SK-N-SH (cell line): ENCODE data around the gene CTU1. TPM values are rescaled to one million over a fixed set of nuclear protein-coding genes. Genes with fewer than 3 reads are reported as not detected.

Experiments
- CTCF ChIA-PET: fragments of 300-600, 350-600 bp; formaldehyde crosslinking; extraction: SDS; loops from one replicate; lab custom pipeline; 2021; lab: Yijun Ruan, JAX
- POLR2A ChIA-PET: fragments of 350-600 bp; sonication (Branson Sonifier 250); formaldehyde crosslinking; extraction: SDS; loops from one replicate; lab custom pipeline; 2020; ENCODE audit warnings: antibody characterized with exemption, inconsistent platforms; lab: Yijun Ruan, JAX
- DNase-seq: peaks from one replicate; pipeline ENCODE4 v3.0.0; 2012
- H2AFZ ChIP-seq: fragments of 200-600 bp; sonication (generic); 2 replicates; pipeline ENCODE4 v1.8.1; 2016; ENCODE audit warnings: antibody characterized with exemption, mild to moderate bottlenecking, low read depth
- H3F3A ChIP-seq: fragments of 200-600 bp; sonication (generic); replicated peaks from 2 replicates; pipeline ENCODE3; 2016; ENCODE audit warnings: antibody characterized with exemption, mild to moderate bottlenecking; ENCODE audit not compliant: insufficient read depth
- H3K27ac ChIP-seq, 2 experiments: fragments of 200-500 bp in 1 of 2; fragments of 200-600 bp in 1 of 2; sonication (Bioruptor generic) in 1 of 2; sonication (generic), shearing (Covaris generic) in 1 of 2; 2 replicates each; pipeline versions ENCODE4 v1.5.1 to v1.6.1; 2014 to 2016; ENCODE audit warnings: low read depth in 2 of 2, inconsistent platforms in 1 of 2, low read length in 1 of 2, mild to moderate bottlenecking in 1 of 2, mixed read lengths in 1 of 2
- H3K27me3 ChIP-seq: fragments of 200-600 bp; sonication (generic), shearing (Covaris generic); 2 replicates; pipeline ENCODE4 v1.6.1; 2016; ENCODE audit warnings: mixed run types; ENCODE audit not compliant: insufficient read depth
- H3K36me3 ChIP-seq, 2 experiments: fragments of 200-500 bp in 1 of 2; fragments of 200-600 bp in 1 of 2; sonication (Bioruptor generic) in 1 of 2; sonication (generic) in 1 of 2; replicated peaks in 1 of 2; 2 replicates each; pipeline versions ENCODE3 to v1.5.1; 2014 to 2016; ENCODE audit warnings: low read length in 1 of 2, mild to moderate bottlenecking in 1 of 2; ENCODE audit not compliant: insufficient read depth in 2 of 2, control insufficient read depth in 1 of 2
- H3K4me1 ChIP-seq, 2 experiments: fragments of 200-500 bp in 1 of 2; fragments of 200-600 bp in 1 of 2; sonication (Bioruptor generic) in 1 of 2; sonication (generic), shearing (Covaris generic) in 1 of 2; 2 replicates each; pipeline versions ENCODE4 v1.5.1 to v1.6.1; 2014 to 2016; ENCODE audit warnings: low read depth in 1 of 2, low read length in 1 of 2, mixed run types in 1 of 2; ENCODE audit not compliant: insufficient read depth in 2 of 2, control insufficient read depth in 1 of 2
- H3K4me2 ChIP-seq: fragments of 200-600 bp; sonication (generic), shearing (Covaris generic); 2 replicates; pipeline ENCODE4 v1.6.1; 2017; ENCODE audit warnings: mixed run types
- H3K4me3 ChIP-seq, 2 experiments: fragments of 200-500 bp in 1 of 2; fragments of 200-600 bp in 1 of 2; sonication (Bioruptor generic) in 1 of 2; sonication (generic), shearing (Covaris generic) in 1 of 2; 2 replicates each; pipeline versions ENCODE4 v1.5.1 to v1.8.1; 2014 to 2016; ENCODE audit warnings: low read depth in 2 of 2, inconsistent platforms in 1 of 2, low read length in 1 of 2, mild to moderate bottlenecking in 1 of 2, mixed read lengths in 1 of 2, moderate library complexity in 1 of 2
- H3K79me2 ChIP-seq: fragments of 200-600 bp; sonication (generic); 2 replicates; pipeline ENCODE4 v1.8.1; 2017; ENCODE audit warnings: mild to moderate bottlenecking; ENCODE audit not compliant: insufficient read depth
- H3K9ac ChIP-seq: fragments of 200-600 bp; sonication (generic); 2 replicates; pipeline ENCODE4 v1.6.1; 2017; ENCODE audit warnings: mixed run types
- H3K9me2 ChIP-seq: fragments of 200-600 bp; sonication (generic); 2 replicates; pipeline ENCODE4 v1.6.1; 2017; ENCODE audit warnings: mixed run types
- H3K9me3 ChIP-seq: fragments of 200-600 bp; sonication (generic); 2 replicates; pipeline ENCODE4 v1.6.1; 2017; ENCODE audit warnings: mixed run types, mild to moderate bottlenecking, moderate library complexity
- H4K20me1 ChIP-seq: fragments of 200-600 bp; sonication (generic); 2 replicates; pipeline ENCODE4 v1.6.1; 2017; ENCODE audit warnings: mild to moderate bottlenecking, mixed run types; ENCODE audit not compliant: insufficient read depth
- ELF1 ChIP-seq: IDR thresholded peaks from 2 replicates; pipeline ENCODE4 v1.4.0; 2012
- EZH2phosphoT487 ChIP-seq: fragments of 200-600 bp; sonication (generic); IDR thresholded peaks from 2 replicates; pipeline ENCODE4 v1.6.1; 2017; ENCODE audit warnings: low read depth, mixed run types, mild to moderate bottlenecking, antibody characterized with exemption, moderate library complexity, borderline replicate concordance
- FOSL2 ChIP-seq: IDR thresholded peaks from 2 replicates; pipeline ENCODE4 v1.4.0; 2012; ENCODE audit warnings: low read depth, mild to moderate bottlenecking, moderate library complexity, borderline replicate concordance
- FOXJ3 ChIP-seq: sonication (generic); formaldehyde crosslinking; IDR thresholded peaks from 2 replicates; pipeline ENCODE4 v1.5.1; 2020; ENCODE audit warnings: mild to moderate bottlenecking, missing genetic modification reagents
- FOXM1 ChIP-seq: IDR thresholded peaks from 2 replicates; pipeline ENCODE4 v1.4.0; 2012; ENCODE audit warnings: low read depth, mild to moderate bottlenecking
- GABPA ChIP-seq: IDR thresholded peaks from 2 replicates; pipeline ENCODE4 v1.4.0; 2012; ENCODE audit warnings: low read depth, mild to moderate bottlenecking
- IRF3 ChIP-seq: fragments of 150-350 bp; IDR thresholded peaks from 2 replicates; pipeline ENCODE4 v1.6.1; 2016; ENCODE audit warnings: mild to moderate bottlenecking, low read depth, low read length
- MXI1 ChIP-seq: IDR thresholded peaks from 2 replicates; pipeline ENCODE4 v1.6.1; 2012; ENCODE audit warnings: mild to moderate bottlenecking, low read depth, low read length, improper control_type of control experiment
- PBX3 ChIP-seq: IDR thresholded peaks from 2 replicates; pipeline ENCODE4; 2012
- RAD21 ChIP-seq: IDR thresholded peaks from 2 replicates; pipeline ENCODE4 v1.6.1; 2012; ENCODE audit warnings: mild to moderate bottlenecking, low read length
- RXRA ChIP-seq: IDR thresholded peaks from 2 replicates; pipeline ENCODE4 v1.4.0; 2012; ENCODE audit warnings: low read depth, mild to moderate bottlenecking, borderline replicate concordance
- SIN3A ChIP-seq: IDR thresholded peaks from 2 replicates; pipeline ENCODE4 v1.6.1; 2012; ENCODE audit warnings: low read depth, mild to moderate bottlenecking, low read length, moderate library complexity, borderline replicate concordance
- SMC3 ChIP-seq: IDR thresholded peaks from 2 replicates; pipeline ENCODE4 v1.6.1; 2012; ENCODE audit warnings: low read depth, low read length, improper control_type of control experiment
- TAF1 ChIP-seq: IDR thresholded peaks from 2 replicates; pipeline ENCODE4 v1.6.1; 2012; ENCODE audit warnings: low read depth, mild to moderate bottlenecking, low read length, moderate library complexity, borderline replicate concordance
- TEAD4 ChIP-seq: IDR thresholded peaks from 2 replicates; pipeline ENCODE4 v1.4.0; 2012; ENCODE audit warnings: mild to moderate bottlenecking, borderline replicate concordance; ENCODE audit not compliant: insufficient read depth
- YY1 ChIP-seq: IDR thresholded peaks from 2 replicates; pipeline ENCODE4 v1.4.0; 2012; ENCODE audit warnings: low read depth, mild to moderate bottlenecking
- WGBS: methylation state at CpG from one replicate; pipeline ENCODE4 v1.1.6; 2017; ENCODE audit warnings: low lambda C conversion rate; 5-methylcytosine and 5-hydroxymethylcytosine counted together
- polyA plus RNA-seq, 3 experiments: library from polyadenylated mRNA; depleted of rRNA; stranded (reverse); fragments of >200 nt; gene quantifications; 2 replicates each; pipeline ENCODE4 v1.2.3, GENCODE V29; 2012
- TF ChIP-seq, protein P1 (sequence below): IDR thresholded peaks from 2 replicates; pipeline ENCODE4 v1.4.0; 2012; ENCODE audit warnings: low read depth, borderline replicate concordance
- TF ChIP-seq, protein P2 (sequence below): fragments of 150-350 bp; IDR thresholded peaks from 2 replicates; pipeline ENCODE4 v1.6.1; 2017; ENCODE audit warnings: antibody characterized with exemption, low read length, low read depth, borderline replicate concordance
- TF ChIP-seq, protein P3 (sequence below): IDR thresholded peaks from 2 replicates; pipeline ENCODE4 v1.6.1; 2012; ENCODE audit warnings: mild to moderate bottlenecking, low read depth, low read length, moderate library complexity

Gene CTU1
- polyA plus RNA-seq, 1 of the 3 experiments (the other 2 are of a cell fraction), result 8.8 TPM

GRCh38 chr19:51093510-51094345, 14.5 kb downstream of the CTU1 start:
- no peaks in the 10 kb centered on the region for H3K9me2 ChIP-seq
- no peak for DNase-seq
- H4K20me1 ChIP-seq, result peaks cover 7% of the 10 kb centered on the region; the same call in 1 of the 2 replicates
- H3K9me3 ChIP-seq, result no peaks in the 10 kb centered on the region
- no peak overlapping the region for H2AFZ ChIP-seq
- H3K36me3 ChIP-seq, result peaks cover 0 to 8% of the 10 kb centered on the region in 2 experiments
- H3K79me2 ChIP-seq, result no peaks in the 10 kb centered on the region
- no peak overlapping the region for H3K4me3 ChIP-seq
- no peak for TF ChIP-seq FOXJ3 (CRISPR knock-in tag)
- no peak for TF ChIP-seq FOXM1
- no peak for TF ChIP-seq SMC3
- TF ChIP-seq EZH2phosphoT487, result no peak
- no peak for TF ChIP-seq MXI1
- TF ChIP-seq, protein P1, sequence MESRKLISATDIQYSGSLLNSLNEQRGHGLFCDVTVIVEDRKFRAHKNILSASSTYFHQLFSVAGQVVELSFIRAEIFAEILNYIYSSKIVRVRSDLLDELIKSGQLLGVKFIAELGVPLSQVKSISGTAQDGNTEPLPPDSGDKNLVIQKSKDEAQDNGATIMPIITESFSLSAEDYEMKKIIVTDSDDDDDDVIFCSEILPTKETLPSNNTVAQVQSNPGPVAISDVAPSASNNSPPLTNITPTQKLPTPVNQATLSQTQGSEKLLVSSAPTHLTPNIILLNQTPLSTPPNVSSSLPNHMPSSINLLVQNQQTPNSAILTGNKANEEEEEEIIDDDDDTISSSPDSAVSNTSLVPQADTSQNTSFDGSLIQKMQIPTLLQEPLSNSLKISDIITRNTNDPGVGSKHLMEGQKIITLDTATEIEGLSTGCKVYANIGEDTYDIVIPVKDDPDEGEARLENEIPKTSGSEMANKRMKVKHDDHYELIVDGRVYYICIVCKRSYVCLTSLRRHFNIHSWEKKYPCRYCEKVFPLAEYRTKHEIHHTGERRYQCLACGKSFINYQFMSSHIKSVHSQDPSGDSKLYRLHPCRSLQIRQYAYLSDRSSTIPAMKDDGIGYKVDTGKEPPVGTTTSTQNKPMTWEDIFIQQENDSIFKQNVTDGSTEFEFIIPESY, result no peak
- TF ChIP-seq, protein P2, sequence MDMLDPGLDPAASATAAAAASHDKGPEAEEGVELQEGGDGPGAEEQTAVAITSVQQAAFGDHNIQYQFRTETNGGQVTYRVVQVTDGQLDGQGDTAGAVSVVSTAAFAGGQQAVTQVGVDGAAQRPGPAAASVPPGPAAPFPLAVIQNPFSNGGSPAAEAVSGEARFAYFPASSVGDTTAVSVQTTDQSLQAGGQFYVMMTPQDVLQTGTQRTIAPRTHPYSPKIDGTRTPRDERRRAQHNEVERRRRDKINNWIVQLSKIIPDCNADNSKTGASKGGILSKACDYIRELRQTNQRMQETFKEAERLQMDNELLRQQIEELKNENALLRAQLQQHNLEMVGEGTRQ, result no peak
- TF ChIP-seq TEAD4, result no peak
- TF ChIP-seq GABPA, result no peak
- no peak for TF ChIP-seq IRF3
- TF ChIP-seq SIN3A, result no peak
- TF ChIP-seq FOSL2, result no peak
- no peak for TF ChIP-seq TAF1
- no peak for TF ChIP-seq PBX3
- TF ChIP-seq, protein P3, sequence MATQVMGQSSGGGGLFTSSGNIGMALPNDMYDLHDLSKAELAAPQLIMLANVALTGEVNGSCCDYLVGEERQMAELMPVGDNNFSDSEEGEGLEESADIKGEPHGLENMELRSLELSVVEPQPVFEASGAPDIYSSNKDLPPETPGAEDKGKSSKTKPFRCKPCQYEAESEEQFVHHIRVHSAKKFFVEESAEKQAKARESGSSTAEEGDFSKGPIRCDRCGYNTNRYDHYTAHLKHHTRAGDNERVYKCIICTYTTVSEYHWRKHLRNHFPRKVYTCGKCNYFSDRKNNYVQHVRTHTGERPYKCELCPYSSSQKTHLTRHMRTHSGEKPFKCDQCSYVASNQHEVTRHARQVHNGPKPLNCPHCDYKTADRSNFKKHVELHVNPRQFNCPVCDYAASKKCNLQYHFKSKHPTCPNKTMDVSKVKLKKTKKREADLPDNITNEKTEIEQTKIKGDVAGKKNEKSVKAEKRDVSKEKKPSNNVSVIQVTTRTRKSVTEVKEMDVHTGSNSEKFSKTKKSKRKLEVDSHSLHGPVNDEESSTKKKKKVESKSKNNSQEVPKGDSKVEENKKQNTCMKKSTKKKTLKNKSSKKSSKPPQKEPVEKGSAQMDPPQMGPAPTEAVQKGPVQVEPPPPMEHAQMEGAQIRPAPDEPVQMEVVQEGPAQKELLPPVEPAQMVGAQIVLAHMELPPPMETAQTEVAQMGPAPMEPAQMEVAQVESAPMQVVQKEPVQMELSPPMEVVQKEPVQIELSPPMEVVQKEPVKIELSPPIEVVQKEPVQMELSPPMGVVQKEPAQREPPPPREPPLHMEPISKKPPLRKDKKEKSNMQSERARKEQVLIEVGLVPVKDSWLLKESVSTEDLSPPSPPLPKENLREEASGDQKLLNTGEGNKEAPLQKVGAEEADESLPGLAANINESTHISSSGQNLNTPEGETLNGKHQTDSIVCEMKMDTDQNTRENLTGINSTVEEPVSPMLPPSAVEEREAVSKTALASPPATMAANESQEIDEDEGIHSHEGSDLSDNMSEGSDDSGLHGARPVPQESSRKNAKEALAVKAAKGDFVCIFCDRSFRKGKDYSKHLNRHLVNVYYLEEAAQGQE, result no peak
- TF ChIP-seq RXRA, result no peak
- TF ChIP-seq YY1, result no peak
- TF ChIP-seq ELF1, result no peak
- no peak for TF ChIP-seq RAD21
- H3K27ac ChIP-seq, result no peak overlapping the region
- H3K4me2 ChIP-seq, result no peak overlapping the region
- ChIA-PET POLR2A (interaction anchor here (0.5 kb wide), 1 partner anchor 149 kb away, joined by 3 read pairs; no protein-coding TSS in a partner anchor), CTCF (interaction anchor here (0.6 to 4.2 kb wide), 9 partner anchors 13 to 158 kb away, joined by 3 to 30 read pairs (median 4); no protein-coding TSS in a partner anchor)
- no peaks in the 10 kb centered on the region for H3K27me3 ChIP-seq
- WGBS, result 86% methylated on average over 22 of the region's 22 CpGs
- no peaks in the 10 kb centered on the region for H3F3A ChIP-seq
- no peak overlapping the region for H3K9ac ChIP-seq
- H3K4me1 ChIP-seq, result no peaks in the 10 kb centered on the region; a peak in 1 of 4 replicates
